K562 (cell line): ENCODE results near the gene LMO4. TPM values are rescaled to one million over a fixed set of nuclear protein-coding genes. Genes with fewer than 3 reads are reported as not detected.

Experiments
- CTCF ChIP-seq, 3 experiments: IDR thresholded peaks in 2 of 3; conservative IDR thresholded peaks in 1 of 3; 2 replicates each; pipeline ENCODE4 v1.5.1; 2011 to 2012; ENCODE audit warnings: low read length in 3 of 3, mild to moderate bottlenecking in 3 of 3, control low read depth in 2 of 3, improper control_type of control experiment in 1 of 3, inconsistent platforms in 1 of 3, low read depth in 1 of 3, mixed read lengths in 1 of 3, moderate library complexity in 1 of 3; ENCODE audit not compliant: insufficient read depth in 2 of 3
- KLF1 ChIP-seq: fragments of 450-650 bp; IDR thresholded peaks from 2 replicates; pipeline ENCODE4 v1.6.1; 2016; ENCODE audit warnings: missing genetic modification characterization, missing compliant biosample characterization
- MGA ChIP-seq: fragments of 450-650 bp; IDR thresholded peaks from 2 replicates; pipeline ENCODE4 v1.6.1; 2016; ENCODE audit warnings: mild to moderate bottlenecking, moderate library complexity
- ZBTB8A ChIP-seq: fragments of 450-650 bp; IDR thresholded peaks from 2 replicates; pipeline ENCODE4 v1.6.1; 2018; ENCODE audit warnings: mild to moderate bottlenecking, moderate library complexity; ENCODE audit not compliant: partially characterized antibody
- polyA plus RNA-seq, 8 experiments: library from polyadenylated mRNA; depleted of rRNA in 4 of 8; stranded (reverse) in 5 of 8; unstranded in 3 of 8; fragments of >200 nt; fragmentation: Nextera tagmentation in 2 of 8; fragmentation: Illumina TruSeq in 1 of 8; extraction: Ambion mirVana in 2 of 8; extraction: Trizol in 1 of 8; gene quantifications; 2 replicates each; pipeline versions ENCODE4 v1.2.1 to v1.2.3, GENCODE V29; 2011 to 2014; ENCODE audit warnings: inconsistent platforms in 1 of 8, missing spikeins in 1 of 8
- total RNA-seq, 7 experiments: library from RNA; depleted of rRNA in 6 of 7; stranded (reverse); fragments of >200 nt in 6 of 7; fragmentation: Illumina TruSeq in 2 of 7; extraction: Trizol in 2 of 7; gene quantifications; 2 replicates each; pipeline versions ENCODE4 v1.2.1 to v1.2.3, GENCODE V29; 2011 to 2021; ENCODE audit warnings: low replicate concordance in 1 of 7
- TF ChIP-seq, protein P1 (sequence below): sonication (generic); formaldehyde crosslinking; IDR thresholded peaks from 2 replicates; pipeline ENCODE4 v1.8.1; 2022; ENCODE audit warnings: missing genetic modification reagents

The LMO4 gene
- total and polyA plus RNA-seq, 9 of the 15 experiments (the other 6 are each of a cell fraction or from before 2014, with no cell fraction given) = 3.1 to 35.3 (median 22.4) TPM

DNA sequence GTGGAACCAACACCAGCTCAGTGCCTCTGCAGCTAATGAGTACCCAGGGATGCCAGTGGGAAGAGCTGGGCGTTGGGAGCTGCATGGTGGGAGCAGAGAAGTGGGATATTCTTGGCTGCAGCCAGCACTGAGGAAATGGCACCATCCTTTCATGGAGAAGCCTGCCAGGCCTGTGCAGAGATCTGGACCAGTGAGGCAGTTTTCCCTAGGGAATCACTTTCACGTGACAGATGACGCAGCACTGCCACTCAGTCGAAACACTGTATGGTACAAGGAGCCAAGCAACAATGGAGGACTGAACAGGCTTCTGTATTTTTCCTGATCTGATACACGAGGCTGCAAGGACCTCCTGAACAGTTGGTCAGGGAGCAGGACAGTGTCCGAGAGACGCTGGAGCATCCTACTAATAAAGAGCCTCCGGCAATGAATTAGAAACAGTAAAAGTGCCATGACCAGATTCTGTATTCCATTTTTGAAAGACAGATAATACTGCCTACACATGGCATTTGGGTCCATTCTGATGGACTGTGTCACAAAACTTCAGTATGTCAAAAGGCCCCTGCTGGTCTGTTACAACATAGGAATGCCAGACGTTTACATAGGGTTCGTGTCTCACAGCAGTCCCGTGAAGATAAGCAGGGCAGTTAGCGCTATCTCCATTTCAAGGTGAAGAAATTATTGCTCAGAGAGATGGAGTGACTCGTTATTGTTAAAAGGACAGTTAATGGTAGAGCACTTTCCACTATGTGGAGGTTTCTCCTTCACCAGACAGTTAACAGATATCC, 44.0 kb upstream of the LMO4 start (continued):
- TF ChIP-seq MGA (no peak), CTCF (IDR thresholded peaks at IDR 0.05 in 2 of 3, conservative IDR thresholded peaks at IDR 0.05 in 1 of 3; ENCODE audit: insufficient read depth in 2 of 3, low read depth in 1 of 3, low read length in 3 of 3) (no peak), KLF1 (tag) (no peak), ZBTB8A (no peak)
- TF ChIP-seq, protein P1, sequence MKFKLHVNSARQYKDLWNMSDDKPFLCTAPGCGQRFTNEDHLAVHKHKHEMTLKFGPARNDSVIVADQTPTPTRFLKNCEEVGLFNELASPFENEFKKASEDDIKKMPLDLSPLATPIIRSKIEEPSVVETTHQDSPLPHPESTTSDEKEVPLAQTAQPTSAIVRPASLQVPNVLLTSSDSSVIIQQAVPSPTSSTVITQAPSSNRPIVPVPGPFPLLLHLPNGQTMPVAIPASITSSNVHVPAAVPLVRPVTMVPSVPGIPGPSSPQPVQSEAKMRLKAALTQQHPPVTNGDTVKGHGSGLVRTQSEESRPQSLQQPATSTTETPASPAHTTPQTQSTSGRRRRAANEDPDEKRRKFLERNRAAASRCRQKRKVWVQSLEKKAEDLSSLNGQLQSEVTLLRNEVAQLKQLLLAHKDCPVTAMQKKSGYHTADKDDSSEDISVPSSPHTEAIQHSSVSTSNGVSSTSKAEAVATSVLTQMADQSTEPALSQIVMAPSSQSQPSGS (CRISPR knock-in tag) = no peak
